ENCODE data around the gene ADA.

GRCh38 chr20:44686934-44687333, 35.4 kb upstream of the ADA start:
- TF ChIP-seq CTCF (IDR thresholded peaks at IDR 0.05 in 4 of 5, conservative IDR thresholded peaks at IDR 0.05 in 1 of 5) (no peak), POLR2A (IDR thresholded peaks at IDR 0.05) (no peak)
